GM23248 (cell line): ENCODE results near the gene BCL2L13. TPM values are rescaled to one million over a fixed set of nuclear protein-coding genes. Genes with fewer than 3 reads are reported as not detected.
A peak's percentile ranks its signal among the peaks of the same experiment; 100 is the strongest.

Source experiments
- DNase-seq: peaks from one replicate; pipeline ENCODE4 v3.0.0-alpha.2; 2015
- H2AFZ ChIP-seq: fragments of 200-600 bp; sonication (generic); 2 replicates; pipeline ENCODE4 v1.6.1; 2016; ENCODE audit warnings: antibody characterized with exemption
- H3F3A ChIP-seq: fragments of 200-600 bp; sonication (generic); 2 replicates; pipeline ENCODE4 v1.6.1; 2016; ENCODE audit warnings: mild to moderate bottlenecking, antibody characterized with exemption, mixed run types; ENCODE audit not compliant: insufficient read depth
- H3K27ac ChIP-seq: fragments of 200-600 bp; sonication (generic); 2 replicates; pipeline ENCODE4 v1.5.1; 2016; ENCODE audit warnings: mild to moderate bottlenecking
- H3K27me3 ChIP-seq: fragments of 200-600 bp; sonication (generic); replicated peaks from 2 replicates; pipeline ENCODE4 v1.6.1; 2016; ENCODE audit warnings: mild to moderate bottlenecking; ENCODE audit not compliant: insufficient read depth
- H3K36me3 ChIP-seq: fragments of 200-600 bp; sonication (generic); 2 replicates; pipeline ENCODE4 v1.6.1; 2016; ENCODE audit warnings: low read depth, mild to moderate bottlenecking
- H3K4me1 ChIP-seq: fragments of 200-600 bp; sonication (generic); 2 replicates; pipeline ENCODE4 v1.6.1; 2016; ENCODE audit warnings: mild to moderate bottlenecking; ENCODE audit not compliant: insufficient read depth
- H3K4me2 ChIP-seq: fragments of 200-600 bp; sonication (generic); one replicate; pipeline ENCODE4 v1.6.1; 2016; ENCODE audit warnings: mild to moderate bottlenecking; ENCODE audit not compliant: unreplicated experiment
- H3K4me3 ChIP-seq: fragments of 200-600 bp; sonication (generic); 2 replicates; pipeline ENCODE4 v1.5.1; 2016; ENCODE audit warnings: mild to moderate bottlenecking
- H3K79me2 ChIP-seq: fragments of 200-600 bp; sonication (generic); 2 replicates; pipeline ENCODE4 v1.6.1; 2016; ENCODE audit warnings: mild to moderate bottlenecking; ENCODE audit not compliant: insufficient read depth
- H3K9ac ChIP-seq: fragments of 200-600 bp; sonication (generic); 2 replicates; pipeline ENCODE4 v1.6.1; 2016; ENCODE audit warnings: mild to moderate bottlenecking
- H3K9me2 ChIP-seq: fragments of 200-600 bp; sonication (generic); 2 replicates; pipeline ENCODE4 v1.6.1; 2016; ENCODE audit warnings: mixed run types, mild to moderate bottlenecking, moderate library complexity; ENCODE audit not compliant: insufficient read depth
- H3K9me3 ChIP-seq: fragments of 200-600 bp; sonication (generic); one replicate; pipeline ENCODE4 v1.6.1; 2017; ENCODE audit warnings: low read depth
- H4K20me1 ChIP-seq: fragments of 200-600 bp; sonication (generic); 2 replicates; pipeline ENCODE4 v1.6.0; 2016; ENCODE audit not compliant: insufficient read depth
- EZH2 ChIP-seq: fragments of 200-600 bp; sonication (generic); IDR thresholded peaks from 2 replicates; pipeline ENCODE4 v1.6.1; 2018; ENCODE audit warnings: antibody characterized with exemption, mild to moderate bottlenecking; ENCODE audit not compliant: insufficient read depth, poor library complexity, severe bottlenecking
- EZH2phosphoT487 ChIP-seq: fragments of 200-600 bp; sonication (generic); IDR thresholded peaks from 2 replicates; pipeline ENCODE4 v1.6.1; 2018; ENCODE audit warnings: antibody characterized with exemption, moderate library complexity, mild to moderate bottlenecking, low read depth; ENCODE audit not compliant: insufficient read depth
- WGBS, 2 experiments: methylation state at CpG; one replicate each; pipeline ENCODE4 v1.1.6; 2015 to 2017; ENCODE audit warnings: low lambda C conversion rate in 2 of 2, low coverage in 1 of 2; ENCODE audit errors: missing lambda C conversion rate in 2 of 2; 5-methylcytosine and 5-hydroxymethylcytosine counted together
- in situ Hi-C: fragments of 300-500 bp; cut with MboI; formaldehyde crosslinking; loops from 2 replicates; pipeline ENCODE4 v1.15.0; 2020
- polyA plus RNA-seq: library from polyadenylated mRNA; unstranded; fragments of >200 nt; fragmentation: Nextera tagmentation; extraction: Ambion mirVana; gene quantifications from 2 replicates; pipeline ENCODE4 v1.2.1, GENCODE V29; 2016
- total RNA-seq: library from RNA; depleted of rRNA; stranded (reverse); fragments of >200 nt; shearing (Covaris generic); gene quantifications from 2 replicates; pipeline ENCODE4 v1.2.3, GENCODE V29; 2014

BCL2L13 gene
- total and polyA plus RNA-seq, 2 experiments from 2014 or later: 44.9 to 71.9 TPM

GRCh38 chr22:17739196-17739975 lies 100.8 kb downstream of the BCL2L13 start:
- H3K27me3 ChIP-seq: no peaks in the 10 kb centered on the region
- H3K4me3 ChIP-seq: no peak overlapping the region
- no peak overlapping the region for H3K27ac ChIP-seq
- TF ChIP-seq EZH2phosphoT487 (no peak), EZH2 (no peak)
- no peaks in the 10 kb centered on the region for H4K20me1 ChIP-seq
- 0 out of 2 replicates have a peak, but pooled peaks cover 8% of the 10 kb centered on the region for H3K36me3 ChIP-seq
- H3K9me3 ChIP-seq: no peaks in the 10 kb centered on the region
- H3K4me1 ChIP-seq: peaks cover 3% of the 10 kb centered on the region; the same call in 1 of the 2 replicates
- DNase-seq: no peak
- H3K9ac ChIP-seq: no peak overlapping the region
- no peak overlapping the region for H2AFZ ChIP-seq
- 96% methylated on average over 34 to 36 of the region's 36 CpGs for WGBS, 2 experiments
- H3F3A ChIP-seq: no peaks in the 10 kb centered on the region; the same call in none of the 2 replicates
- in situ Hi-C loops: no loop called here
- H3K9me2 ChIP-seq: no peaks in the 10 kb centered on the region
- H3K79me2 ChIP-seq: no peaks in the 10 kb centered on the region
- H3K4me2 ChIP-seq: no peak overlapping the region

GRCh38 chr22:17741866-17742526 lies 103.4 kb downstream of the BCL2L13 start:
- no peak for TF ChIP-seq EZH2
- no peak for TF ChIP-seq EZH2phosphoT487
- DNase-seq: no peak
- no peaks in the 10 kb centered on the region for H4K20me1 ChIP-seq
- H3F3A ChIP-seq: no peaks in the 10 kb centered on the region
- H3K4me1 ChIP-seq: no peaks in the 10 kb centered on the region
- no peaks in the 10 kb centered on the region for H3K9me3 ChIP-seq
- no peak overlapping the region for H3K4me3 ChIP-seq
- H2AFZ ChIP-seq: no peak overlapping the region
- no peaks in the 10 kb centered on the region for H3K27me3 ChIP-seq
- H3K9ac ChIP-seq: no peak overlapping the region
- H3K4me2 ChIP-seq: no peak overlapping the region
- no peaks in the 10 kb centered on the region for H3K9me2 ChIP-seq
- H3K27ac ChIP-seq: no peak overlapping the region
- no peaks in the 10 kb centered on the region for H3K79me2 ChIP-seq
- in situ Hi-C loops: no loop called here
- WGBS, 2 experiments: 76 to 78% methylated on average over 16 to 18 of the region's 18 CpGs
- no peaks in the 10 kb centered on the region for H3K36me3 ChIP-seq

DNA sequence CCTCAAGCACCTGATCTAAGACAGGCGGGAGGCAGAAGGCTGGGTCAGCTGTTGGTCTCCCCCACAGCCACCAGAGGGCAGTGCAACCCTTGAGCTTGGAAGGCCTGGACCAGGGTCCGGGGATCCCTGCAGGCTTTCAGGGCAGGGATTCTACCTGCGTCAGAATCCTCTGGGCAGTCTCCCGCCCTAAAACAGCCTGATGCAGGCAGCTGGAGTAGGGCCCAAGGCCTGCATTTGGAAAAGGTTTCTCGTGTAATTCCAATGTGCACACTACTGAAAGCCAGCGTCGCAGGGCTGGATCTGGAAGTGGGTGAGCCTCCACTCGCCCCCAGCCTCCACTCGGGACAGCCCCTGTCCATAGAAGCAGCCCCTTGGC lies 104.0 kb downstream of the BCL2L13 start:
- Histone ChIP-seq H3K79me2 (no peaks in the 10 kb centered on the region), H3K4me2 (no peak overlapping the region), H4K20me1 (no peaks in the 10 kb centered on the region), H3K36me3 (no peaks in the 10 kb centered on the region), H3K9me2 (no peaks in the 10 kb centered on the region), H3K4me3 (no peak overlapping the region), H3F3A (no peaks in the 10 kb centered on the region), H3K4me1 (no peaks in the 10 kb centered on the region), H3K9me3 (no peaks in the 10 kb centered on the region), H3K27ac (no peak overlapping the region), H2AFZ (no peak overlapping the region), H3K9ac (no peak overlapping the region), H3K27me3 (no peaks in the 10 kb centered on the region)
- DNase-seq: peak; percentile 67
- WGBS, 2 experiments: 30 to 33% methylated on average over 9 of the region's 9 CpGs
- no peak for TF ChIP-seq EZH2phosphoT487
- no peak for TF ChIP-seq EZH2
- in situ Hi-C loops: no loop called here

GRCh38 chr22:17743661-17744411 lies 105.3 kb downstream of the BCL2L13 start:
- H2AFZ ChIP-seq: no peak overlapping the region
- H3K36me3 ChIP-seq: no peaks in the 10 kb centered on the region
- no peak overlapping the region for H3K27ac ChIP-seq
- H3K79me2 ChIP-seq: no peaks in the 10 kb centered on the region
- 88 to 91% methylated on average over 25 of the region's 25 CpGs for WGBS, 2 experiments
- no peak for DNase-seq
- no peaks in the 10 kb centered on the region for H3K9me2 ChIP-seq
- no peaks in the 10 kb centered on the region for H4K20me1 ChIP-seq
- no peaks in the 10 kb centered on the region for H3K9me3 ChIP-seq
- H3F3A ChIP-seq: no peaks in the 10 kb centered on the region
- H3K4me3 ChIP-seq: no peak overlapping the region
- TF ChIP-seq EZH2: no peak
- no peak for TF ChIP-seq EZH2phosphoT487
- no peaks in the 10 kb centered on the region for H3K27me3 ChIP-seq
- in situ Hi-C loops: no loop called here
- no peaks in the 10 kb centered on the region for H3K4me1 ChIP-seq
- no peak overlapping the region for H3K4me2 ChIP-seq
- H3K9ac ChIP-seq: no peak overlapping the region
